VCaP (cell line): ENCODE measurements around the gene RHOG.

Experiments
- H3K27ac ChIP-seq: fragments of 450-650 bp; 2 replicates; pipeline ENCODE4 v1.5.1; 2017
- TF ChIP-seq, protein P1 (sequence below): fragments of 450-650 bp; conservative IDR thresholded peaks from 2 replicates; pipeline ENCODE4 v1.5.1; 2017; ENCODE audit warnings: mild to moderate bottlenecking, moderate library complexity

Gene RHOG

GRCh38 chr11:3825473-3826154 lies 15.1 kb downstream of the RHOG start:
- H3K27ac ChIP-seq, result no peak overlapping the region
- TF ChIP-seq, protein P1, sequence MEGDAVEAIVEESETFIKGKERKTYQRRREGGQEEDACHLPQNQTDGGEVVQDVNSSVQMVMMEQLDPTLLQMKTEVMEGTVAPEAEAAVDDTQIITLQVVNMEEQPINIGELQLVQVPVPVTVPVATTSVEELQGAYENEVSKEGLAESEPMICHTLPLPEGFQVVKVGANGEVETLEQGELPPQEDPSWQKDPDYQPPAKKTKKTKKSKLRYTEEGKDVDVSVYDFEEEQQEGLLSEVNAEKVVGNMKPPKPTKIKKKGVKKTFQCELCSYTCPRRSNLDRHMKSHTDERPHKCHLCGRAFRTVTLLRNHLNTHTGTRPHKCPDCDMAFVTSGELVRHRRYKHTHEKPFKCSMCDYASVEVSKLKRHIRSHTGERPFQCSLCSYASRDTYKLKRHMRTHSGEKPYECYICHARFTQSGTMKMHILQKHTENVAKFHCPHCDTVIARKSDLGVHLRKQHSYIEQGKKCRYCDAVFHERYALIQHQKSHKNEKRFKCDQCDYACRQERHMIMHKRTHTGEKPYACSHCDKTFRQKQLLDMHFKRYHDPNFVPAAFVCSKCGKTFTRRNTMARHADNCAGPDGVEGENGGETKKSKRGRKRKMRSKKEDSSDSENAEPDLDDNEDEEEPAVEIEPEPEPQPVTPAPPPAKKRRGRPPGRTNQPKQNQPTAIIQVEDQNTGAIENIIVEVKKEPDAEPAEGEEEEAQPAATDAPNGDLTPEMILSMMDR, result no peak

- TF ChIP-seq, protein P1, result no peak; the same call in 1 of the 2 replicates
- H3K27ac ChIP-seq, result no peak overlapping the region
Measured at GRCh38 chr11:3824714-3825472, 15.9 kb downstream of the RHOG start.

DNA sequence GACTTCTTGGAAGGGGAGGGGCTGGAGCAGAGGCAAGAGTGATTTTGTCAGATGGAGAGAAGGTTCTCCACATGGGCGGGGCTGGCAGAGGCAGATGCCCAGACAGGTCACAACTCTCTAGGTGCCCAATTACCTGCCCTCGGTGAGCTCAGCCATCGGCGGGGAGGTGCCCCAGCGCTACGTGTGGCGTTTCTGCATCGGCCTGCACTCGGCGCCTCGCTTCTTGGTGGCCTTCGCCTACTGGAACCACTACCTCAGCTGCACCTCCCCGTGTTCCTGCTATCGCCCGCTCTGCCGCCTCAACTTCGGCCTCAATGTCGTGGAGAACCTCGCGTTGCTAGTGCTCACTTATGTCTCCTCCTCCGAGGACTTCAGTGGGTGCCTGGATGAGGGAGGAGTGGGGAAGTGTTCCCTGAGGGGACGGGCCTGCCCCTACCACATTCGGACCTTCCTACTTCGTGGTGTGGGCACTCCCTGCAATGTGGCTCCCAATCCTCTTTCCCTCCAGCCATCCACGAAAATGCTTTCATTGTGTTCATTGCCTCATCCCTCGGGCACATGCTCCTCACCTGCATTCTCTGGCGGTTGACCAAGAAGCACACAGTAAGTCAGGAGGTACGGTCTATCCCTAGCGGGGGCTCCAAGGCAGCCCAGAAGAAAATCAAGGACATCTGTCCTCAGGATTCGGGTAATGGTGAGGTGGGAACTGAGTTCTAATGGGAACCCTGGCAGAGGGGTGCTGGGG lies 16.8 kb downstream of the RHOG start:
- no peak overlapping the region for H3K27ac ChIP-seq
- TF ChIP-seq, protein P1, result no peak

DNA sequence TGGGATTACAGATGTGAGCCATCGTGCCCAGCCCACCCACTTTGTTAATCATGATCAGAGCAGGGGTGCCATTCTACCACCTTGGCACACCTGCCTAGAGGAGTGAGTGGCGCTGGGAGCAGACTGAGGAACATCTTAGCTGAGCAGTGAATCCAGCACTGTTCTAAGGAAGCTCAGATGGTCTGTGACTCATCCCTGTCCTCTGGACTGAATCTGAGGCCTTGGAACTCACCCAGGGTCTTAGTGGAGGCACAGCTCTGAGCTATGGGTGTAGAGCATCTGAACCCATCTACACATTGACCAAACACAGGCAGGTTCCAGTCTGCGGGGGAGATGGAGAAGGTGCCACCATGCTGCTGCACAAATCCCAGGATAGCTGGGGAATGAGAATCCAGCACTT lies 17.5 kb downstream of the RHOG start:
- no peak overlapping the region for H3K27ac ChIP-seq

GRCh38 chr11:3822312-3822711 lies 18.4 kb downstream of the RHOG start:
- H3K27ac ChIP-seq, result no peak overlapping the region
- TF ChIP-seq, protein P1, result no peak

More for the DNA sequence above, 17.5 kb downstream of the RHOG start:
- TF ChIP-seq, protein P1, result no peak

DNA sequence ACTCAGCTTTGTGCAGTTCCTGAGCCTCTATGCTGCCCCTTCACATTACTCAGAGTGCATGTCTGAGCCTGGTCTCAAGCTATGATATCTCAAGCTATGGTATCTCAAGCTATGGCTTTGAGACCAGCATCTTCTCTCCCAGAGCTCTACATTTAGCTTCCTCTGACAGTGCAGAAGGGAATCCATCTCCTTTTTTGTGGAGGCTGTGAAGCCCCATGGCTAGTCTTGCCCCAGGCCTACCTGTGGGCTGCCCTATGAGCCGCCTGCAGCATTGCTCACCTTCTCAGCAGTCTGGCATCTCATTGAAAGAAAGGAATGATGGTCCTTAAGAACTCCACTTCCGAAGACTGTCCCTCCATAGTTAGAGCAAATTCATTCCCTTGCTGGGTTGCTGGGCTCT lies 19.8 kb downstream of the RHOG start:
- TF ChIP-seq, protein P1, result no peak
- H3K27ac ChIP-seq, result no peak overlapping the region

DNA sequence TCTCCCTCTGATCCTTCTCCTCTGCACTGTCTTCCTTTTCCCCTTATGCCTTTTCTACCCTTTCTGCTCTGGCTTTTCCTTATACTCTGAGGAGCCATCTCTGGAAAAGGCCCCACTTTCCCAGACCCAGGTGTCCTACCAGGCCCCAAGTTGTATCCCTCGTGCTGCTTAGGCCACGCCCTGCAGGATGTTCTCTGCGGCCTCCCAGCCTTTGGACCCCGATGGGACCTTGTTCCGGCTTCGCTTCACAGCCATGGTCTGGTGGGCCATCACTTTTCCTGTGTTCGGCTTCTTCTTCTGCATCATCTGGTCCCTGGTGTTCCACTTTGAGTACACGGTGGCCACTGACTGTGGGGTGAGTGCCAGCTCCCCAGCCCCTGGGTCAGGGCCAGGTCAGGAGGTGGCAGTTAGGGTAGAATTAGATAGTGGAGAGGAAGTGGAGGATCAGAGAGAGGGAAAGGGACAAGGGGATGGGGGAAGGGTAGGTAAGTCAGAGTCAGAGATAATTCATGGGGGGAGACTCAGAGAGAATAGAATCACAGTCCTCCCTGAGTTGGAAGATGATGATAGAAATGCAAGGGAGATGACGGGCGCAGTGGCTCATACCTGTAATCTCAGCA lies 23.5 kb downstream of the RHOG start:
- TF ChIP-seq, protein P1, result no peak
- no peak overlapping the region for H3K27ac ChIP-seq
